OCI-LY7 (cell line): ENCODE results near the gene CRYL1.

Source experiments
- EZH2phosphoT487 ChIP-seq: fragments of 200-600 bp; sonication (generic); IDR thresholded peaks from 2 replicates; pipeline ENCODE4 v1.6.1; 2018; ENCODE audit warnings: low read depth, borderline replicate concordance, mild to moderate bottlenecking, mixed run types, antibody characterized with exemption, low read length, moderate library complexity, mixed read lengths
- TF ChIP-seq, protein P1 (sequence below): fragments of 200-600 bp; sonication (generic); conservative IDR thresholded peaks from 2 replicates; pipeline ENCODE4 v1.5.1; 2014; ENCODE audit warnings: mild to moderate bottlenecking, antibody characterized with exemption, low read length, moderate library complexity, mixed read lengths

GRCh38 chr13:20495087-20496023, 30.3 kb downstream of the CRYL1 start:
- TF ChIP-seq, protein P1, sequence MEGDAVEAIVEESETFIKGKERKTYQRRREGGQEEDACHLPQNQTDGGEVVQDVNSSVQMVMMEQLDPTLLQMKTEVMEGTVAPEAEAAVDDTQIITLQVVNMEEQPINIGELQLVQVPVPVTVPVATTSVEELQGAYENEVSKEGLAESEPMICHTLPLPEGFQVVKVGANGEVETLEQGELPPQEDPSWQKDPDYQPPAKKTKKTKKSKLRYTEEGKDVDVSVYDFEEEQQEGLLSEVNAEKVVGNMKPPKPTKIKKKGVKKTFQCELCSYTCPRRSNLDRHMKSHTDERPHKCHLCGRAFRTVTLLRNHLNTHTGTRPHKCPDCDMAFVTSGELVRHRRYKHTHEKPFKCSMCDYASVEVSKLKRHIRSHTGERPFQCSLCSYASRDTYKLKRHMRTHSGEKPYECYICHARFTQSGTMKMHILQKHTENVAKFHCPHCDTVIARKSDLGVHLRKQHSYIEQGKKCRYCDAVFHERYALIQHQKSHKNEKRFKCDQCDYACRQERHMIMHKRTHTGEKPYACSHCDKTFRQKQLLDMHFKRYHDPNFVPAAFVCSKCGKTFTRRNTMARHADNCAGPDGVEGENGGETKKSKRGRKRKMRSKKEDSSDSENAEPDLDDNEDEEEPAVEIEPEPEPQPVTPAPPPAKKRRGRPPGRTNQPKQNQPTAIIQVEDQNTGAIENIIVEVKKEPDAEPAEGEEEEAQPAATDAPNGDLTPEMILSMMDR, result peak; percentile 98
- no peak for TF ChIP-seq EZH2phosphoT487
